Measurements from ENCODE around the gene ABHD17A. TPM values are rescaled to one million over a fixed set of nuclear protein-coding genes. Genes with fewer than 3 reads are reported as not detected.

The ABHD17A gene
- total and polyA plus RNA-seq, 8 donors: 25.7 to 177 (median 74.2) TPM

- H3K36me3 ChIP-seq: peaks cover 61 to 94% (median 85%) of the 10 kb centered on the region in 4 donors
- WGBS, 5 donors: 94 to 96% (median 95%) methylated on average over 15 to 19 of the region's 19 CpGs
- TF ChIP-seq POLR2AphosphoS5 (IDR thresholded peaks at IDR 0.05) (no peak), POLR2A (IDR thresholded peaks at IDR 0.05) (no peak), CTCF (IDR thresholded peaks at IDR 0.05) (no peak), EP300 (IDR thresholded peaks at IDR 0.05) (no peak)
- H3K27me3 ChIP-seq: no peaks in the 10 kb centered on the region
- DNase-seq: no peak
- H3K9me3 ChIP-seq: no peaks in the 10 kb centered on the region
- H3K27ac ChIP-seq: no peak overlapping the region
- no peak overlapping the region for H3K4me3 ChIP-seq
- H3K4me1 ChIP-seq: no peaks in the 10 kb centered on the region
- intact Hi-C loops (cut with DNase I; ENCODE audit: low total_unique reads): no loop called here
Observed at GRCh38 chr19:1920644-1921043, 35.3 kb upstream of the ABHD17A start.

DNA sequence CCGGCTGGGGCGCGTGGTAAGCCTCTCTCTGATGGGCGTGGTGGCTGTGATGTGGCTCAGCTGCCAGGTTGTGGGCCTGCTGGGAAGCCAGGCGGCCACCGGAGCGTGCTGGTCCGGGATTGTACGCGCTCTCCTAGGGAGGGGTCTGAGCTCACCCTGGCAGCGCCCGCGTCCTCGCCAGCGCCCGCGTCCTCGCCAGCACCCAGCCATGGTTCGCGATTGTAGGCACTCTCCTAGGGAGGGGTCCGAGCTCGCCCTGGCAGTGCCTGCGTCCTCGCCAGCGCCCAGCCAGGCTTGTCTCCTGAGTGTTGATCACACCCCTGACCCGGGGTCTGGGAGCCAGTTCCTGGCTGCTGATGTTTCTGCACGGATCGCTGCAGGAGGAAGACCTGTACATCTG, 33.7 kb upstream of the ABHD17A start:
- Histone ChIP-seq H3K27me3 (no peaks in the 10 kb centered on the region), H3K36me3 (peaks cover 51 to 92% (median 82%) of the 10 kb centered on the region in 4 donors), H3K4me1 (peaks cover 0 to 3% (median 0%) of the 10 kb centered on the region in 4 donors), H3K4me3 (no peak overlapping the region), H3K27ac (no peak overlapping the region), H3K9me3 (no peaks in the 10 kb centered on the region)
- no peak for TF ChIP-seq POLR2A (IDR thresholded peaks at IDR 0.05)
- TF ChIP-seq POLR2AphosphoS5 (IDR thresholded peaks at IDR 0.05): no peak
- TF ChIP-seq EP300 (IDR thresholded peaks at IDR 0.05): no peak
- no peak for TF ChIP-seq CTCF (IDR thresholded peaks at IDR 0.05)
- intact Hi-C loops (cut with DNase I; ENCODE audit: low total_unique reads): no loop called here
- 93 to 96% (median 95%) methylated on average over 23 to 28 of the region's 28 CpGs for WGBS, 5 donors
- DNase-seq: no peak

GRCh38 chr19:1917926-1918325, 32.6 kb upstream of the ABHD17A start:
- 94 to 99% (median 96%) methylated on average over 13 to 25 of the region's 25 CpGs for WGBS, 5 donors
- intact Hi-C loops (cut with DNase I; ENCODE audit: low total_unique reads): no loop called here
- TF ChIP-seq EP300 (IDR thresholded peaks at IDR 0.05) (no peak), POLR2AphosphoS5 (IDR thresholded peaks at IDR 0.05) (no peak), POLR2A (IDR thresholded peaks at IDR 0.05) (no peak)
- DNase-seq: no peak
- Histone ChIP-seq H3K4me1 (peaks cover 0 to 6% (median 0%) of the 10 kb centered on the region in 4 donors), H3K27ac (no peak overlapping the region), H3K4me3 (no peak overlapping the region), H3K27me3 (no peaks in the 10 kb centered on the region), H3K36me3 (peaks cover 56 to 95% (median 83%) of the 10 kb centered on the region in 4 donors), H3K9me3 (no peaks in the 10 kb centered on the region)

GRCh38 chr19:1917146-1917545, 31.9 kb upstream of the ABHD17A start:
- no peak for TF ChIP-seq POLR2A (IDR thresholded peaks at IDR 0.05)
- TF ChIP-seq POLR2AphosphoS5 (IDR thresholded peaks at IDR 0.05): no peak
- TF ChIP-seq CTCF (IDR thresholded peaks at IDR 0.05): no peak
- no peak for TF ChIP-seq EP300 (IDR thresholded peaks at IDR 0.05)
- H3K36me3 ChIP-seq: peaks cover 58 to 95% (median 83%) of the 10 kb centered on the region in 4 donors
- H3K4me3 ChIP-seq: no peak overlapping the region
- intact Hi-C loops (cut with DNase I; ENCODE audit: low total_unique reads): no loop called here
- H3K4me1 ChIP-seq: peaks cover 0 to 9% (median 2%) of the 10 kb centered on the region in 4 donors
- 71 to 92% (median 91%) methylated on average over 17 of the region's 17 CpGs for WGBS, 5 donors
- H3K27ac ChIP-seq: no peak overlapping the region
- DNase-seq: no peak
- H3K9me3 ChIP-seq: no peaks in the 10 kb centered on the region
- H3K27me3 ChIP-seq: no peaks in the 10 kb centered on the region

GRCh38 chr19:1914826-1915341, 29.6 kb upstream of the ABHD17A start:
- DNase-seq: no peak
- WGBS, 5 donors: 84 to 97% (median 91%) methylated on average over 15 to 23 of the region's 23 CpGs
- Histone ChIP-seq H3K9me3 (no peaks in the 10 kb centered on the region), H3K36me3 (peaks cover 38 to 76% (median 65%) of the 10 kb centered on the region in 4 donors), H3K4me1 (peaks cover 2 to 22% (median 17%) of the 10 kb centered on the region in 4 donors), H3K27ac (no peak overlapping the region), H3K27me3 (no peaks in the 10 kb centered on the region), H3K4me3 (no peak overlapping the region)
- intact Hi-C loops (cut with DNase I; ENCODE audit: low total_unique reads): no loop called here
- no peak for TF ChIP-seq POLR2AphosphoS5 (IDR thresholded peaks at IDR 0.05)
- TF ChIP-seq POLR2A (IDR thresholded peaks at IDR 0.05): no peak
- no peak for TF ChIP-seq EP300 (IDR thresholded peaks at IDR 0.05)
- TF ChIP-seq CTCF (IDR thresholded peaks at IDR 0.05): no peak
